HCT116 (cell line): ENCODE results near the gene SENP6. TPM values are rescaled to one million over a fixed set of nuclear protein-coding genes. Genes with fewer than 3 reads are reported as not detected.

Source experiments
- ATAC-seq: fragments of 200-7000 bp; cut with Tn5 transposase; 2 replicates; pipeline ENCODE4 v1.9.1; 2020; ENCODE audit warnings: mild to moderate bottlenecking, moderate library complexity
- BruUV-seq: library from RNA; stranded (reverse); fragments of 400-500 nt; replicated peaks from 2 replicates; lab custom pipeline; 2021; lab: Mats Ljungman, UMichigan
- CTCF ChIA-PET: fragments of 300-600 bp; sonication (Branson Sonifier 250); formaldehyde crosslinking; loops from one replicate; lab custom pipeline; 2021; ENCODE audit warnings: antibody characterized with exemption; lab: Charles Lee
- POLR2A ChIA-PET: fragments of 300-600, 350-600 bp; sonication (Branson Sonifier 250); formaldehyde crosslinking; loops from one replicate; lab custom pipeline; 2021; ENCODE audit warnings: antibody characterized with exemption; lab: Charles Lee
- RAD21 ChIA-PET, 2 experiments: fragments of 300-600 bp; sonication (Branson Sonifier 250); formaldehyde crosslinking; loops; one replicate each; lab custom pipeline; 2023; ENCODE audit warnings: low total read pairs in 2 of 2; ENCODE audit not compliant: uncharacterized antibody in 2 of 2, unreplicated experiment in 2 of 2, low non-redundant PET in 1 of 2; lab: Charles Lee
- DNase-seq: peaks from one replicate; pipeline ENCODE4 v3.0.0-alpha.2; 2010; ENCODE audit warnings: low read depth, low spot score
- H2AFZ ChIP-seq: fragments of 200-600 bp; shearing (Covaris generic), sonication (generic); 2 replicates; pipeline ENCODE4 v1.6.1; 2017; ENCODE audit warnings: low read depth, mixed run types, mixed read lengths, antibody characterized with exemption, low read length; ENCODE audit not compliant: poor library complexity, severe bottlenecking
- H3K27ac ChIP-seq: 2 replicates; pipeline ENCODE4 v1.5.1; 2012; ENCODE audit warnings: low read depth, low read length
- H3K27me3 ChIP-seq: fragments of 200-600 bp; sonication (generic); 2 replicates; pipeline ENCODE4 v1.6.1; 2016; ENCODE audit warnings: mixed run types, low read length, mixed read lengths; ENCODE audit not compliant: insufficient read depth
- H3K36me3 ChIP-seq, 2 experiments: fragments of 200-500 bp in 1 of 2; fragments of 200-600 bp in 1 of 2; sonication (Bioruptor generic) in 1 of 2; sonication (generic) in 1 of 2; 2 replicates each; pipeline versions ENCODE4 v1.5.1 to v1.6.1; 2014 to 2016; ENCODE audit warnings: low read length in 2 of 2, inconsistent platforms in 1 of 2, mixed read lengths in 1 of 2, mixed run types in 1 of 2; ENCODE audit not compliant: insufficient read depth in 2 of 2, control insufficient read depth in 1 of 2
- H3K4me1 ChIP-seq, 2 experiments: fragments of 200-600 bp in 1 of 2; sonication (generic) in 1 of 2; 2 replicates each; pipeline versions ENCODE4 v1.5.1 to v1.6.1; 2012 to 2017; ENCODE audit warnings: low read length in 2 of 2, inconsistent platforms in 1 of 2, mild to moderate bottlenecking in 1 of 2, mixed read lengths in 1 of 2, mixed run types in 1 of 2, moderate library complexity in 1 of 2; ENCODE audit not compliant: insufficient read depth in 2 of 2, control insufficient read depth in 1 of 2
- H3K4me2 ChIP-seq: fragments of 200-600 bp; sonication (generic); 2 replicates; pipeline ENCODE4 v1.6.1; 2017; ENCODE audit warnings: mixed run types, low read length, mixed read lengths
- H3K4me3 ChIP-seq, 2 experiments: fragments of 200-600 bp in 1 of 2; sonication (generic) in 1 of 2; replicated peaks in 1 of 2; 2 replicates each; pipeline ENCODE4 v1.5.1; 2011 to 2016; ENCODE audit warnings: low read length in 2 of 2, control low read depth in 1 of 2, low read depth in 1 of 2, mild to moderate bottlenecking in 1 of 2, mixed read lengths in 1 of 2, mixed run types in 1 of 2
- H3K79me2 ChIP-seq: fragments of 200-600 bp; sonication (generic); 2 replicates; pipeline ENCODE4 v1.6.1; 2017; ENCODE audit warnings: mild to moderate bottlenecking, mixed run types, low read length, moderate library complexity, mixed read lengths; ENCODE audit not compliant: insufficient read depth
- H3K9ac ChIP-seq: fragments of 200-600 bp; sonication (generic); 2 replicates; pipeline ENCODE4 v1.6.1; 2016; ENCODE audit warnings: low read length, mixed read lengths
- H3K9me2 ChIP-seq: fragments of 200-600 bp; sonication (generic), shearing (Covaris generic); 2 replicates; pipeline ENCODE4 v1.6.1; 2017; ENCODE audit warnings: mixed run types, mild to moderate bottlenecking, moderate library complexity; ENCODE audit not compliant: insufficient read depth
- H3K9me3 ChIP-seq, 2 experiments: fragments of 200-500 bp in 1 of 2; fragments of 200-600 bp in 1 of 2; sonication (Bioruptor generic) in 1 of 2; sonication (generic) in 1 of 2; 2 replicates each; pipeline ENCODE4 v1.6.1; 2014 to 2017; ENCODE audit warnings: low read length in 2 of 2, mixed read lengths in 2 of 2, inconsistent platforms in 1 of 2, low read depth in 1 of 2, mild to moderate bottlenecking in 1 of 2, mixed run types in 1 of 2, moderate library complexity in 1 of 2; ENCODE audit not compliant: control insufficient read depth in 1 of 2, insufficient read depth in 1 of 2
- H4K20me1 ChIP-seq: fragments of 200-600 bp; sonication (generic), shearing (Covaris generic); 2 replicates; pipeline ENCODE4 v1.6.1; 2017; ENCODE audit warnings: mixed run types, mild to moderate bottlenecking, moderate library complexity; ENCODE audit not compliant: insufficient read depth
- CBX3 ChIP-seq: IDR thresholded peaks from 2 replicates; pipeline ENCODE4 v1.6.1; 2012; ENCODE audit warnings: low read depth
- CEBPB ChIP-seq: IDR thresholded peaks from 2 replicates; pipeline ENCODE4 v1.6.1; 2012; ENCODE audit warnings: low read depth
- ELF1 ChIP-seq: IDR thresholded peaks from 2 replicates; pipeline ENCODE4 v1.6.1; 2012; ENCODE audit warnings: low read depth, borderline replicate concordance
- EZH2 ChIP-seq: fragments of 200-600 bp; sonication (generic); IDR thresholded peaks from 2 replicates; pipeline ENCODE4 v1.6.1; 2017; ENCODE audit warnings: antibody characterized with exemption, mixed run types
- EZH2phosphoT487 ChIP-seq: fragments of 200-600 bp; IDR thresholded peaks from 2 replicates; pipeline ENCODE4 v1.6.1; 2018; ENCODE audit warnings: antibody characterized with exemption, borderline replicate concordance
- POLR2AphosphoS5 ChIP-seq: IDR thresholded peaks from 2 replicates; pipeline ENCODE4 v1.6.1; 2011; ENCODE audit warnings: mild to moderate bottlenecking, low read depth, low read length, moderate library complexity
- RAD21 ChIP-seq: IDR thresholded peaks from 2 replicates; pipeline ENCODE4 v1.6.1; 2012; ENCODE audit warnings: low read depth, mild to moderate bottlenecking
- REST ChIP-seq: IDR thresholded peaks from 2 replicates; pipeline ENCODE4 v1.6.1; 2012; ENCODE audit warnings: low read depth
- SIN3A ChIP-seq: IDR thresholded peaks from 2 replicates; pipeline ENCODE4 v1.6.1; 2012; ENCODE audit warnings: low read depth
- YY1 ChIP-seq: IDR thresholded peaks from 2 replicates; pipeline ENCODE4 v1.6.1; 2011; ENCODE audit warnings: low read length, low read depth, moderate library complexity, mild to moderate bottlenecking; ENCODE audit not compliant: insufficient replicate concordance; ENCODE audit errors: extremely low read depth
- ZNF274 ChIP-seq: fragments of 200-500 bp; sonication (Bioruptor generic); IDR thresholded peaks from 2 replicates; pipeline ENCODE4 v1.6.1; 2014; ENCODE audit warnings: mild to moderate bottlenecking, low read depth, low read length, inconsistent platforms
- intact Hi-C: fragments of 100-400 bp; cut with micrococcal nuclease; formaldehyde crosslinking; loops from 2 replicates; pipeline ENCODE4 v1.10.0; 2022
- total RNA-seq: library from RNA; stranded (reverse); gene quantifications from one replicate; pipeline ENCODE4 v1.2.1, GENCODE V29; 2021; ENCODE audit not compliant: unreplicated experiment

Gene SENP6
- total RNA-seq, 1 experiment from 2014 or later, result 78.1 TPM

- Histone ChIP-seq H3K9ac (no peak overlapping the region), H4K20me1 (no peaks in the 10 kb centered on the region), H3K79me2 (no peaks in the 10 kb centered on the region), H3K9me3 (no peaks in the 10 kb centered on the region), H3K36me3 (no peaks in the 10 kb centered on the region), H3K4me2 (no peak overlapping the region)
- CTCF ChIA-PET, result no interaction called here
- TF ChIP-seq EZH2phosphoT487 (no peak), EZH2 (no peak), CEBPB (no peak), ZNF274 (no peak), CBX3 (no peak), POLR2AphosphoS5 (no peak), RAD21 (no peak), ELF1 (no peak), REST (no peak), SIN3A (no peak), YY1 (no peak)
- TF ChIP-seq, all 23 proteins: peak for 0
- H3K4me3 ChIP-seq, result no peak overlapping the region
- no peaks in the 10 kb centered on the region for H3K27me3 ChIP-seq
- no TSS peak for BruUV-seq
- POLR2A ChIA-PET, result no interaction called here
- H3K9me2 ChIP-seq, result no peaks in the 10 kb centered on the region
- H3K4me1 ChIP-seq, result peaks cover 25 to 29% of the 10 kb centered on the region in 2 experiments
- H3K27ac ChIP-seq, result no peak overlapping the region
- DNase-seq, result no peak
- no peak overlapping the region for H2AFZ ChIP-seq
- RAD21 ChIA-PET, result no interaction called here
- intact Hi-C loops, result no loop called here
- no peak for ATAC-seq
Observed at GRCh38 chr6:75743971-75744370, 142.3 kb downstream of the SENP6 start.
